Measurements from ENCODE around the gene EYA2. TPM values are rescaled to one million over a fixed set of nuclear protein-coding genes. Genes with fewer than 3 reads are reported as not detected.
A peak's percentile ranks its signal among the peaks of the same experiment; 100 is the strongest.

Gene EYA2
- total and polyA plus RNA-seq, 12 donors = 0.26 to 1.9 (median 0.70) TPM

GRCh38 chr20:46997187-46997586 lies 102.5 kb downstream of the EYA2 start:
- intact Hi-C loops (cut with DNase I) = no loop called here
- Histone ChIP-seq H3K36me3 (no peaks in the 10 kb centered on the region), H3K27ac (no peak overlapping the region), H3K4me3 (no peak overlapping the region), H3K27me3 (peaks cover 0 to 51% (median 22%) of the 10 kb centered on the region in 7 donors), H3K4me1 (no peaks in the 10 kb centered on the region), H3K9me3 (no peaks in the 10 kb centered on the region)
- peak in 1 of 8 donors; percentile 20 for ATAC-seq
- TF ChIP-seq CTCF (IDR thresholded peaks at IDR 0.05) = no peak
- 50 to 65% methylated on average over 2 of the region's 2 CpGs for WGBS, 2 donors
- DNase-seq = no peak

GRCh38 chr20:46998477-46999240 lies 104.0 kb downstream of the EYA2 start:
- no peak for DNase-seq
- no peak for ATAC-seq
- H3K27me3 ChIP-seq = peaks cover 0 to 36% (median 13%) of the 10 kb centered on the region in 7 donors
- intact Hi-C loops (cut with DNase I) = no loop called here
- no peak overlapping the region for H3K4me3 ChIP-seq
- no peak overlapping the region for H3K27ac ChIP-seq
- H3K36me3 ChIP-seq = no peaks in the 10 kb centered on the region
- no peaks in the 10 kb centered on the region for H3K4me1 ChIP-seq
- no peak for TF ChIP-seq CTCF (IDR thresholded peaks at IDR 0.05)
- no peaks in the 10 kb centered on the region for H3K9me3 ChIP-seq
- 43 to 53% methylated on average over 6 of the region's 6 CpGs for WGBS, 2 donors

- ATAC-seq (no peak), DNase-seq (no peak)
- Histone ChIP-seq H3K27me3 (peaks cover 0 to 29% (median 10%) of the 10 kb centered on the region in 7 donors), H3K9me3 (peaks cover 0 to 11% (median 0%) of the 10 kb centered on the region in 11 donors), H3K4me1 (no peaks in the 10 kb centered on the region), H3K4me3 (no peak overlapping the region), H3K27ac (no peak overlapping the region), H3K36me3 (no peaks in the 10 kb centered on the region)
- intact Hi-C loops (cut with DNase I) = no loop called here
- 83 to 84% methylated on average over 11 of the region's 11 CpGs for WGBS, 2 donors
- no peak for TF ChIP-seq CTCF (IDR thresholded peaks at IDR 0.05)
Observed at GRCh38 chr20:46999801-47000465, 105.3 kb downstream of the EYA2 start.

- ATAC-seq = no peak
Observed at GRCh38 chr20:47003223-47003622, 108.6 kb downstream of the EYA2 start.

More at GRCh38 chr20:47003223-47003622, 108.6 kb downstream of the EYA2 start:
- no peaks in the 10 kb centered on the region for H3K4me1 ChIP-seq
- H3K36me3 ChIP-seq = no peaks in the 10 kb centered on the region
- intact Hi-C loops (cut with DNase I) = no loop called here
- peaks cover 0 to 15% (median 4%) of the 10 kb centered on the region in 7 donors for H3K27me3 ChIP-seq
- no peak for DNase-seq
- 83 to 85% methylated on average over 6 of the region's 6 CpGs for WGBS, 2 donors
- peaks cover 0 to 11% (median 0%) of the 10 kb centered on the region in 11 donors for H3K9me3 ChIP-seq
- H3K4me3 ChIP-seq = no peak overlapping the region
- TF ChIP-seq CTCF (IDR thresholded peaks at IDR 0.05) = no peak
- no peak overlapping the region for H3K27ac ChIP-seq
